ENCODE data around the gene ACTR1A.

Gene ACTR1A

DNA sequence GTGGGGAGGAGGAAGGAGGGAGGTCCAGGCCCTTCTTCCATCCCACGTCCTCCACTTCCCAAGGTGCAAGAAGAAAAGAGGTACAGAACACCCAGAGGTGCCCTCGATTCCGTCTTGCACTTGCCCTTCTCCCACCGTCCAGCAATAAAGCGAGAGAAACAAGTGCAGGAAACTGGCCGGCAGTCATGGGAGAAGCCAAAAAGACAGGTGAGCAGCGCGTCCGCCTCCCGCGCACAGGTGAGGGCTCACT, 52.5 kb downstream of the ACTR1A start:
- 0 out of 2 replicates have a peak, but pooled peaks cover 3% of the 10 kb centered on the region for H3F3A ChIP-seq (ENCODE audit: insufficient read depth, low read length)
- H3K79me2 ChIP-seq (ENCODE audit: low read length), result peaks cover 12% of the 10 kb centered on the region
- DNase-seq, result no peak
- H3K4me1 ChIP-seq (ENCODE audit: low read length), result peaks cover 12% of the 10 kb centered on the region
- peak overlapping the region; percentile 84 for H3K4me3 ChIP-seq (ENCODE audit: low read length)
- H3K27me3 ChIP-seq (replicated peaks; ENCODE audit: insufficient read depth, low read length), result no peaks in the 10 kb centered on the region
- peak overlapping the region; percentile 59 for H2AFZ ChIP-seq (ENCODE audit: low read length)
- H3K9ac ChIP-seq (ENCODE audit: low read length), result peak overlapping the region; percentile 90
- no peaks in the 10 kb centered on the region for H3K9me3 ChIP-seq (replicated peaks; ENCODE audit: insufficient read depth, low read length)
- no peaks in the 10 kb centered on the region for H4K20me1 ChIP-seq (ENCODE audit: insufficient read depth, low read length)
- H3K36me3 ChIP-seq (replicated peaks; ENCODE audit: insufficient read depth, low read length), result no peaks in the 10 kb centered on the region
- no peak for TF ChIP-seq EZH2phosphoT487 (IDR thresholded peaks at IDR 0.05; ENCODE audit: low read length)
- TF ChIP-seq, protein P1, sequence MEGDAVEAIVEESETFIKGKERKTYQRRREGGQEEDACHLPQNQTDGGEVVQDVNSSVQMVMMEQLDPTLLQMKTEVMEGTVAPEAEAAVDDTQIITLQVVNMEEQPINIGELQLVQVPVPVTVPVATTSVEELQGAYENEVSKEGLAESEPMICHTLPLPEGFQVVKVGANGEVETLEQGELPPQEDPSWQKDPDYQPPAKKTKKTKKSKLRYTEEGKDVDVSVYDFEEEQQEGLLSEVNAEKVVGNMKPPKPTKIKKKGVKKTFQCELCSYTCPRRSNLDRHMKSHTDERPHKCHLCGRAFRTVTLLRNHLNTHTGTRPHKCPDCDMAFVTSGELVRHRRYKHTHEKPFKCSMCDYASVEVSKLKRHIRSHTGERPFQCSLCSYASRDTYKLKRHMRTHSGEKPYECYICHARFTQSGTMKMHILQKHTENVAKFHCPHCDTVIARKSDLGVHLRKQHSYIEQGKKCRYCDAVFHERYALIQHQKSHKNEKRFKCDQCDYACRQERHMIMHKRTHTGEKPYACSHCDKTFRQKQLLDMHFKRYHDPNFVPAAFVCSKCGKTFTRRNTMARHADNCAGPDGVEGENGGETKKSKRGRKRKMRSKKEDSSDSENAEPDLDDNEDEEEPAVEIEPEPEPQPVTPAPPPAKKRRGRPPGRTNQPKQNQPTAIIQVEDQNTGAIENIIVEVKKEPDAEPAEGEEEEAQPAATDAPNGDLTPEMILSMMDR (IDR thresholded peaks at IDR 0.05; ENCODE audit: low read length), result no peak
- no peak for TF ChIP-seq EZH2 (optimal IDR thresholded peaks at IDR 0.05; ENCODE audit: low read depth, low read length)
- H3K27ac ChIP-seq (ENCODE audit: low read length), result peak overlapping the region; percentile 76
- no peaks in the 10 kb centered on the region for H3K9me2 ChIP-seq (replicated peaks; ENCODE audit: insufficient read depth, low read length)
- peak overlapping the region; percentile 63 for H3K4me2 ChIP-seq (ENCODE audit: low read depth, low read length)

DNA sequence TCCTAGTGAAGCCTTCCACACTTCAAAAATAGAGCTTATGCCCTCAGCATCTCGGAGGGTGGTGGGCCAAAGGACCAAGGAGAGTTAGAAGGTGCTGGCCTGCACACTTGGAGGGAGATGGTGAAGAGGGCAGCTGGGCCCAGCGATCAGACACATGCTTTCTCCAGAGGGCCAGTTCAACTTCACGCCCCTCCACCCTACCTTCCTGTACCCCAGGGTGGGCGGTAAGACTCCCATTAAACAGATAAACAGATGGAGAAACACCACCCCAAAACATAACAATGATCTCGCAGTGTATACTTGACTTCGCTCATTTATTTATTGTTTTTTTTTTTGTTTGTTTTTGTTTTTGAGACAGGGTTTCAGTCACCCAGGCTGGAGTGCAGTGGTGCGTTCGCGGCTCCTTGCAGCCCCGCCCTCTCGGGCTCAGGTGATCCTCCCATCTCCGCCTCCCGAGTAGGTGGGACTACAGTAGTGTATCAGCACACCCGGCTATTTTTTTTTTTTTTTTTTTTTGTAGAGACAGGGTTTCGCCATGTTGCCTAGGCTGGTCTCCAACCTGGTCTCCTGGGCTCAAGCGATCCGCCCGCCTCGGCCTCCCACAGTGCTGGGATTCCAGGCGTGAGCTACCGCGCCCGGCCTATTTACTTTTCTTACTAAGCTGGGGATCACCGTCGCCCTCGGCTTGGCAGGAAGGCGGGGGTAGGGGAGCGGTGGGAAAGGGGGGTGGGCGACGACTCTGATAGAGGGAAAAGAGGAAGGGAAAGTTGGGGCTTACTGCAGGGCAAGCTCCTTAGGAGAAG, 53.0 kb downstream of the ACTR1A start:
- Histone ChIP-seq H3K4me2 (ENCODE audit: low read depth, low read length) (peak overlapping the region; percentile 63), H3K9me3 (replicated peaks; ENCODE audit: insufficient read depth, low read length) (no peaks in the 10 kb centered on the region), H3K27me3 (replicated peaks; ENCODE audit: insufficient read depth, low read length) (no peaks in the 10 kb centered on the region), H3K9ac (ENCODE audit: low read length) (peak overlapping the region; percentile 90), H2AFZ (ENCODE audit: low read length) (peak overlapping the region; percentile 98), H3K27ac (ENCODE audit: low read length) (peak overlapping the region; percentile 76), H3K9me2 (replicated peaks; ENCODE audit: insufficient read depth, low read length) (no peaks in the 10 kb centered on the region), H3K4me3 (ENCODE audit: low read length) (peak overlapping the region; percentile 84), H3F3A (ENCODE audit: insufficient read depth, low read length) (0 out of 2 replicates have a peak, but pooled peaks cover 3% of the 10 kb centered on the region), H3K36me3 (replicated peaks; ENCODE audit: insufficient read depth, low read length) (no peaks in the 10 kb centered on the region), H4K20me1 (ENCODE audit: insufficient read depth, low read length) (no peaks in the 10 kb centered on the region), H3K4me1 (ENCODE audit: low read length) (peaks cover 12% of the 10 kb centered on the region), H3K79me2 (ENCODE audit: low read length) (peaks cover 12% of the 10 kb centered on the region)
- peak; percentile 91 for DNase-seq
- TF ChIP-seq EZH2phosphoT487 (IDR thresholded peaks at IDR 0.05; ENCODE audit: low read length) (no peak), EZH2 (optimal IDR thresholded peaks at IDR 0.05; ENCODE audit: low read depth, low read length) (no peak)
- TF ChIP-seq, protein P1 (IDR thresholded peaks at IDR 0.05; ENCODE audit: low read length), result no peak

DNA sequence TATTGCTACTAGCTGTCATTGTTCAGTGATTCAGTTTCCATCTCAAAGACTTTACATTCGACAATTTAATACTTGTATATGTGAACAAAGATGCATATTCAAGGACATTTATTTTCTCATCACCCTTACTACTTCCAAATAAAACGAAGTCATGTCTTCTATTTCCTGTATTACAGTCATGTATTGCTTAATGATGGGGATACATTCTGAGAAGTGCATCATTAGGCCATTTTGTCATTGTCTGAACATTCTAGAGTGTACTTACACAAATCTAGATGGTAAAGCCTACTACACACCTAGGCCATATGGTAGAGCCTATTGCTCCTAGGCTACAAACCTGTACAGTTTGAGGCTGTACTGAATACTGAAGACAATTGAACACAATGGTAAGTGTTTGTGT, 57.7 kb downstream of the ACTR1A start:
- H3K36me3 ChIP-seq (replicated peaks; ENCODE audit: insufficient read depth, low read length), result no peaks in the 10 kb centered on the region

More for the DNA sequence above, 57.7 kb downstream of the ACTR1A start:
- no peak overlapping the region for H2AFZ ChIP-seq (ENCODE audit: low read length)
- H3K9ac ChIP-seq (ENCODE audit: low read length), result no peak overlapping the region
- TF ChIP-seq EZH2 (optimal IDR thresholded peaks at IDR 0.05; ENCODE audit: low read depth, low read length) (no peak), EZH2phosphoT487 (IDR thresholded peaks at IDR 0.05; ENCODE audit: low read length) (no peak)
- TF ChIP-seq, protein P1 (IDR thresholded peaks at IDR 0.05; ENCODE audit: low read length), result no peak
- 0 out of 2 replicates have a peak, but pooled peaks cover 3% of the 10 kb centered on the region for H3F3A ChIP-seq (ENCODE audit: insufficient read depth, low read length)
- no peak overlapping the region for H3K27ac ChIP-seq (ENCODE audit: low read length)
- no peaks in the 10 kb centered on the region for H3K79me2 ChIP-seq (ENCODE audit: low read length)
- H3K9me2 ChIP-seq (replicated peaks; ENCODE audit: insufficient read depth, low read length), result no peaks in the 10 kb centered on the region
- H3K4me2 ChIP-seq (ENCODE audit: low read depth, low read length), result no peak overlapping the region
- no peak for DNase-seq
- no peaks in the 10 kb centered on the region; the same call in 1 of the 2 replicates for H3K27me3 ChIP-seq (replicated peaks; ENCODE audit: insufficient read depth, low read length)
- H4K20me1 ChIP-seq (ENCODE audit: insufficient read depth, low read length), result no peaks in the 10 kb centered on the region
- H3K4me3 ChIP-seq (ENCODE audit: low read length), result no peak overlapping the region
- H3K9me3 ChIP-seq (replicated peaks; ENCODE audit: insufficient read depth, low read length), result no peaks in the 10 kb centered on the region
- peaks cover 7% of the 10 kb centered on the region for H3K4me1 ChIP-seq (ENCODE audit: low read length)

Data from MM.1S (cell line).